Fibroblast of lung (primary cell): ENCODE results near the gene ADCY5.

ENCODE experiments used
- EZH2 ChIP-seq: IDR thresholded peaks from 2 replicates; pipeline ENCODE4 v1.5.1; 2012; ENCODE audit warnings: low read length, control low read depth, mild to moderate bottlenecking; ENCODE audit errors: missing control alignments
- TF ChIP-seq, protein P1 (sequence below), 2 donors: IDR thresholded peaks in 1 of 2; conservative IDR thresholded peaks in 1 of 2; 1 replicate in 1 of 2; 2 replicates in 1 of 2; pipeline ENCODE4 v1.5.1; 2011 to 2012; ENCODE audit warnings: low read length in 2 of 2, control low read depth in 1 of 2, inconsistent platforms in 1 of 2, low read depth in 1 of 2, mild to moderate bottlenecking in 1 of 2

DNA sequence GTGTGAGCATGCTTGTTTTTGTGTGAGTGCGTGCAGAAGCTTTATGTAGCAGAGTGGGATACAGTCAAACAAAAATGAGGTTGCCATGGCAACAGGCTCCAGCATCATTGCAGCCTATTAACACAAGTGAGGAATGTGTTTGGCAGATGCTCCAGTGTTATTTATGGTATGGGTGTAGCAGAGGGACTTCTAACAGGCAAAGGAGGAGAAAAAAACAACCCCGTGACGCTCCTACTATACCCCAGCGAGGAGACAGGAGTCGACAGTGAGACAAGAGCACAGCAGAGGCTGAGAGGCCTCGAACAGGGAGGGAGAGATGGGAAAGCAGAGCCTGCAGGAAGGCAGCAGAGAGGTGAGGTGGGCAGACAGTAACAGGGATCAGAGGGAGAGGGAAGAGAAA, 4.9 kb downstream of the ADCY5 start:
- TF ChIP-seq, protein P1, sequence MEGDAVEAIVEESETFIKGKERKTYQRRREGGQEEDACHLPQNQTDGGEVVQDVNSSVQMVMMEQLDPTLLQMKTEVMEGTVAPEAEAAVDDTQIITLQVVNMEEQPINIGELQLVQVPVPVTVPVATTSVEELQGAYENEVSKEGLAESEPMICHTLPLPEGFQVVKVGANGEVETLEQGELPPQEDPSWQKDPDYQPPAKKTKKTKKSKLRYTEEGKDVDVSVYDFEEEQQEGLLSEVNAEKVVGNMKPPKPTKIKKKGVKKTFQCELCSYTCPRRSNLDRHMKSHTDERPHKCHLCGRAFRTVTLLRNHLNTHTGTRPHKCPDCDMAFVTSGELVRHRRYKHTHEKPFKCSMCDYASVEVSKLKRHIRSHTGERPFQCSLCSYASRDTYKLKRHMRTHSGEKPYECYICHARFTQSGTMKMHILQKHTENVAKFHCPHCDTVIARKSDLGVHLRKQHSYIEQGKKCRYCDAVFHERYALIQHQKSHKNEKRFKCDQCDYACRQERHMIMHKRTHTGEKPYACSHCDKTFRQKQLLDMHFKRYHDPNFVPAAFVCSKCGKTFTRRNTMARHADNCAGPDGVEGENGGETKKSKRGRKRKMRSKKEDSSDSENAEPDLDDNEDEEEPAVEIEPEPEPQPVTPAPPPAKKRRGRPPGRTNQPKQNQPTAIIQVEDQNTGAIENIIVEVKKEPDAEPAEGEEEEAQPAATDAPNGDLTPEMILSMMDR (conservative IDR thresholded peaks at IDR 0.05 in 1 of 2, IDR thresholded peaks at IDR 0.05 in 1 of 2; ENCODE audit: low read depth in 1 of 2, low read length in 2 of 2) = no peak
- no peak for TF ChIP-seq EZH2
